ENCODE results near the gene CDH11.

CDH11 gene

GRCh38 chr16:65116216-65116615 is 5.6 kb downstream of the CDH11 start:
- Histone ChIP-seq H3F3A (ENCODE audit: insufficient read depth, low read length) (no peaks in the 10 kb centered on the region), H3K27me3 (replicated peaks; ENCODE audit: insufficient read depth, low read length) (no peaks in the 10 kb centered on the region), H3K4me3 (ENCODE audit: low read length) (no peak overlapping the region), H3K79me2 (ENCODE audit: low read length) (no peaks in the 10 kb centered on the region), H3K4me1 (ENCODE audit: low read length) (no peaks in the 10 kb centered on the region), H4K20me1 (ENCODE audit: insufficient read depth, low read length) (no peaks in the 10 kb centered on the region), H3K36me3 (replicated peaks; ENCODE audit: insufficient read depth, low read length) (no peaks in the 10 kb centered on the region), H3K9me3 (replicated peaks; ENCODE audit: insufficient read depth, low read length) (no peaks in the 10 kb centered on the region), H3K9me2 (replicated peaks; ENCODE audit: insufficient read depth, low read length) (no peaks in the 10 kb centered on the region), H3K9ac (ENCODE audit: low read length) (no peak overlapping the region), H3K4me2 (ENCODE audit: low read depth, low read length) (no peak overlapping the region), H3K27ac (ENCODE audit: low read length) (no peak overlapping the region), H2AFZ (ENCODE audit: low read length) (no peak overlapping the region)
- TF ChIP-seq EZH2phosphoT487 (IDR thresholded peaks at IDR 0.05; ENCODE audit: low read length) (no peak), EZH2 (optimal IDR thresholded peaks at IDR 0.05; ENCODE audit: low read depth, low read length) (no peak), CTCF (IDR thresholded peaks at IDR 0.05; ENCODE audit: low read length) (no peak)
- DNase-seq = no peak

- H3F3A ChIP-seq (ENCODE audit: insufficient read depth, low read length) = no peaks in the 10 kb centered on the region
- no peaks in the 10 kb centered on the region for H3K27me3 ChIP-seq (replicated peaks; ENCODE audit: insufficient read depth, low read length)
- H2AFZ ChIP-seq (ENCODE audit: low read length) = no peak overlapping the region
- H3K27ac ChIP-seq (ENCODE audit: low read length) = no peak overlapping the region
- H3K4me2 ChIP-seq (ENCODE audit: low read depth, low read length) = no peak overlapping the region
- TF ChIP-seq EZH2phosphoT487 (IDR thresholded peaks at IDR 0.05; ENCODE audit: low read length) = no peak
- no peak for TF ChIP-seq EZH2 (optimal IDR thresholded peaks at IDR 0.05; ENCODE audit: low read depth, low read length)
- no peak for TF ChIP-seq CTCF (IDR thresholded peaks at IDR 0.05; ENCODE audit: low read length)
- H3K4me3 ChIP-seq (ENCODE audit: low read length) = no peak overlapping the region
- H4K20me1 ChIP-seq (ENCODE audit: insufficient read depth, low read length) = no peaks in the 10 kb centered on the region
- no peaks in the 10 kb centered on the region for H3K36me3 ChIP-seq (replicated peaks; ENCODE audit: insufficient read depth, low read length)
- H3K9me2 ChIP-seq (replicated peaks; ENCODE audit: insufficient read depth, low read length) = no peaks in the 10 kb centered on the region
- no peaks in the 10 kb centered on the region for H3K79me2 ChIP-seq (ENCODE audit: low read length)
- no peaks in the 10 kb centered on the region for H3K4me1 ChIP-seq (ENCODE audit: low read length)
- H3K9ac ChIP-seq (ENCODE audit: low read length) = no peak overlapping the region
- no peak for DNase-seq
- H3K9me3 ChIP-seq (replicated peaks; ENCODE audit: insufficient read depth, low read length) = no peaks in the 10 kb centered on the region
Measured at GRCh38 chr16:65114527-65114926, 7.3 kb downstream of the CDH11 start.

GRCh38 chr16:65113441-65113840 is 8.4 kb downstream of the CDH11 start:
- H3K27me3 ChIP-seq (replicated peaks; ENCODE audit: insufficient read depth, low read length) = no peaks in the 10 kb centered on the region
- no peaks in the 10 kb centered on the region for H3K9me3 ChIP-seq (replicated peaks; ENCODE audit: insufficient read depth, low read length)
- H3K4me1 ChIP-seq (ENCODE audit: low read length) = no peaks in the 10 kb centered on the region
- H3K79me2 ChIP-seq (ENCODE audit: low read length) = no peaks in the 10 kb centered on the region
- no peak overlapping the region for H2AFZ ChIP-seq (ENCODE audit: low read length)
- H3K9me2 ChIP-seq (replicated peaks; ENCODE audit: insufficient read depth, low read length) = no peaks in the 10 kb centered on the region
- no peak for TF ChIP-seq CTCF (IDR thresholded peaks at IDR 0.05; ENCODE audit: low read length)
- TF ChIP-seq EZH2phosphoT487 (IDR thresholded peaks at IDR 0.05; ENCODE audit: low read length) = no peak
- no peak for TF ChIP-seq EZH2 (optimal IDR thresholded peaks at IDR 0.05; ENCODE audit: low read depth, low read length)
- H4K20me1 ChIP-seq (ENCODE audit: insufficient read depth, low read length) = no peaks in the 10 kb centered on the region
- H3K4me2 ChIP-seq (ENCODE audit: low read depth, low read length) = no peak overlapping the region
- H3K4me3 ChIP-seq (ENCODE audit: low read length) = no peak overlapping the region
- no peak for DNase-seq
- no peaks in the 10 kb centered on the region for H3K36me3 ChIP-seq (replicated peaks; ENCODE audit: insufficient read depth, low read length)
- no peaks in the 10 kb centered on the region for H3F3A ChIP-seq (ENCODE audit: insufficient read depth, low read length)
- H3K27ac ChIP-seq (ENCODE audit: low read length) = no peak overlapping the region
- H3K9ac ChIP-seq (ENCODE audit: low read length) = no peak overlapping the region
